HepG2 (cell line): ENCODE data around the gene WFDC11. TPM values are rescaled to one million over a fixed set of nuclear protein-coding genes. Genes with fewer than 3 reads are reported as not detected.

ENCODE experiments used
- ATAC-seq: fragments of 200-7000 bp; cut with Tn5 transposase; 3 replicates; pipeline ENCODE4 v1.9.1; 2020; ENCODE audit warnings: mild to moderate bottlenecking, moderate library complexity
- BruUV-seq: library from RNA; stranded (reverse); fragments of 400-500 nt; replicated peaks from 2 replicates; lab custom pipeline; 2021; lab: Mats Ljungman, UMichigan
- CTCF ChIA-PET: fragments of 300-600 bp; formaldehyde crosslinking; extraction: SDS; loops from one replicate; lab custom pipeline; 2021; ENCODE audit warnings: low total read pairs, inconsistent platforms, low intra/inter-chr PET ratio; lab: Yijun Ruan, JAX
- POLR2A ChIA-PET: fragments of 350-600 bp; sonication (Branson Sonifier 250); formaldehyde crosslinking; loops from one replicate; lab custom pipeline; 2020; ENCODE audit warnings: antibody characterized with exemption, inconsistent platforms; lab: Yijun Ruan, JAX
- DNase-seq: peaks from one replicate; pipeline ENCODE4 v3.0.0-alpha.2; 2015; ENCODE audit warnings: low spot score
- FAIRE-seq: peaks from 3 replicates; lab custom pipeline; 2011; peaks lifted over from hg19 to GRCh38; lab: Jason Lieb, UNC
- H2AFZ ChIP-seq: one replicate; pipeline ENCODE4 v1.6.1; 2011; ENCODE audit warnings: low read length, inconsistent platforms
- H3K27ac ChIP-seq: fragments of 300-600 bp; 3 replicates; pipeline ENCODE4 v1.8.0; 2011; ENCODE audit warnings: mixed run types, mild to moderate bottlenecking, mixed read lengths, low read length, inconsistent platforms; ENCODE audit not compliant: insufficient read depth; ENCODE audit errors: extremely low read length
- H3K27me3 ChIP-seq, 2 experiments: fragments of 200-600 bp in 1 of 2; 2 replicates in 1 of 2; 3 replicates in 1 of 2; pipeline versions ENCODE4 v1.6.0 to v1.8.0; 2011; ENCODE audit warnings: low read length in 2 of 2, mild to moderate bottlenecking in 2 of 2, moderate library complexity in 2 of 2, inconsistent platforms in 1 of 2; ENCODE audit not compliant: insufficient read depth in 2 of 2, control insufficient read depth in 1 of 2
- H3K36me3 ChIP-seq, 2 experiments: fragments of 200-600 bp in 1 of 2; replicated peaks in 1 of 2; 2 replicates in 1 of 2; 3 replicates in 1 of 2; pipeline versions ENCODE4 v1.5.1 to v1.8.0; 2011; ENCODE audit warnings: low read length in 2 of 2, inconsistent platforms in 1 of 2; ENCODE audit not compliant: insufficient read depth in 2 of 2, control insufficient read depth in 1 of 2
- H3K4me1 ChIP-seq: 2 replicates; pipeline ENCODE4 v1.5.1; 2012; ENCODE audit warnings: low read length, inconsistent platforms; ENCODE audit not compliant: insufficient read depth
- H3K4me2 ChIP-seq: 2 replicates; pipeline ENCODE4 v1.6.0; 2011; ENCODE audit warnings: low read depth, low read length, inconsistent platforms
- H3K4me3 ChIP-seq, 3 experiments: fragments of 200-600 bp in 1 of 3; sonication (generic), shearing (Covaris generic) in 1 of 3; replicated peaks in 1 of 3; 2 replicates each; pipeline ENCODE4 v1.5.1; 2011 to 2016; ENCODE audit warnings: low read length in 3 of 3, inconsistent platforms in 2 of 3, low read depth in 2 of 3, mild to moderate bottlenecking in 2 of 3, control low read depth in 1 of 3, mixed read lengths in 1 of 3; ENCODE audit not compliant: insufficient read depth in 1 of 3
- H3K79me2 ChIP-seq: one replicate; pipeline ENCODE4 v1.6.1; 2011; ENCODE audit warnings: low read length, inconsistent platforms; ENCODE audit not compliant: insufficient read depth
- H3K9ac ChIP-seq: 2 replicates; pipeline ENCODE4 v1.6.0; 2011; ENCODE audit warnings: mild to moderate bottlenecking, low read depth, low read length, inconsistent platforms; ENCODE audit not compliant: insufficient read depth
- H3K9me3 ChIP-seq: 2 replicates; pipeline ENCODE4 v1.5.1; 2012; ENCODE audit warnings: mild to moderate bottlenecking, low read length
- H4K20me1 ChIP-seq: 2 replicates; pipeline ENCODE4 v1.6.0; 2011; ENCODE audit warnings: inconsistent platforms, mild to moderate bottlenecking, low read length, moderate library complexity; ENCODE audit not compliant: insufficient read depth
- ATAD3A ChIP-seq: sonication (generic); formaldehyde crosslinking; IDR thresholded peaks from 2 replicates; pipeline ENCODE4 v1.4.0; 2020; ENCODE audit warnings: missing genetic modification reagents
- EZH2 ChIP-seq: conservative IDR thresholded peaks from 2 replicates; pipeline ENCODE4 v1.6.1; 2012; ENCODE audit warnings: mild to moderate bottlenecking, low read depth, low read length, moderate library complexity
- HOXA5 ChIP-seq: sonication (generic); formaldehyde crosslinking; IDR thresholded peaks from 2 replicates; pipeline ENCODE4 v1.4.0; 2020; ENCODE audit warnings: missing genetic modification reagents
- IKZF1 ChIP-seq: fragments of 450-650 bp; IDR thresholded peaks from 2 replicates; pipeline ENCODE4 v1.7.1; 2016
- POGK ChIP-seq: sonication (generic); formaldehyde crosslinking; conservative IDR thresholded peaks from 2 replicates; pipeline ENCODE4 v1.8.0; 2022; ENCODE audit warnings: mild to moderate bottlenecking, moderate library complexity, missing genetic modification reagents
- RBFOX2 ChIP-seq: fragments of 200-400 bp; formaldehyde crosslinking; IDR thresholded peaks from 2 replicates; pipeline ENCODE4 v1.6.1; 2017; ENCODE audit warnings: low read depth, mild to moderate bottlenecking, low read length
- RFX5 ChIP-seq: IDR thresholded peaks from 2 replicates; pipeline ENCODE4 v1.6.1; 2011; ENCODE audit warnings: low read depth, low read length, improper control_type of control experiment
- SMAD9 ChIP-seq: sonication (generic); formaldehyde crosslinking; IDR thresholded peaks from 2 replicates; pipeline ENCODE4 v1.5.1; 2020; ENCODE audit warnings: mild to moderate bottlenecking, missing genetic modification reagents
- ZEB1 ChIP-seq: IDR thresholded peaks from 2 replicates; pipeline ENCODE4 v1.6.1; 2012; ENCODE audit warnings: mild to moderate bottlenecking, low read depth, inconsistent platforms; ENCODE audit not compliant: insufficient replicate concordance
- ZNF136 ChIP-seq: sonication (generic); formaldehyde crosslinking; IDR thresholded peaks from 2 replicates; pipeline ENCODE4 v1.8.1; 2022; ENCODE audit warnings: low read depth, mild to moderate bottlenecking, moderate library complexity, missing genetic modification reagents
- ZNF512 ChIP-seq: sonication (generic); formaldehyde crosslinking; IDR thresholded peaks from 2 replicates; pipeline ENCODE4 v1.4.0; 2020; ENCODE audit warnings: mild to moderate bottlenecking, missing genetic modification reagents
- ZNF570 ChIP-seq: sonication (generic); formaldehyde crosslinking; IDR thresholded peaks from 2 replicates; pipeline ENCODE4 v1.4.0; 2020; ENCODE audit warnings: mild to moderate bottlenecking, missing genetic modification reagents, borderline replicate concordance
- ZNF709 ChIP-seq: sonication (generic); formaldehyde crosslinking; IDR thresholded peaks from 2 replicates; pipeline ENCODE4 v1.5.0; 2020; ENCODE audit warnings: mild to moderate bottlenecking, missing genetic modification reagents
- ZSCAN22 ChIP-seq: sonication (generic); formaldehyde crosslinking; IDR thresholded peaks from 2 replicates; pipeline ENCODE4 v1.4.0; 2020; ENCODE audit warnings: mild to moderate bottlenecking, missing genetic modification reagents
- in situ Hi-C: cut with HindIII; loops from 2 replicates; pipeline ENCODE4 v1.10.0; 2017; ENCODE audit warnings: low pct_unique_long_range_greater_than_20kb; ENCODE audit not compliant: extremely low pct_ligation_motif_present
- intact Hi-C: fragments of 100-400 bp; cut with micrococcal nuclease; formaldehyde crosslinking; loops from one replicate; pipeline ENCODE4 v1.10.0; 2022; ENCODE audit not compliant: unreplicated experiment
- polyA plus RNA-seq, 8 experiments: library from polyadenylated mRNA; depleted of rRNA in 3 of 8; stranded (reverse) in 7 of 8; unstranded in 1 of 8; fragments of >200 nt; fragmentation: Illumina TruSeq in 4 of 8; extraction: Trizol in 4 of 8; gene quantifications; 2 replicates each; pipeline versions ENCODE4 v1.2.1 to v1.2.3, GENCODE V29; 2011 to 2016; ENCODE audit warnings: low read depth in 4 of 8, missing spikeins in 1 of 8, mixed read lengths in 1 of 8; ENCODE audit not compliant: insufficient read depth in 1 of 8
- total RNA-seq, 5 experiments: library from RNA; depleted of rRNA; stranded (reverse); fragments of >200 nt; fragmentation: Illumina TruSeq; extraction: Trizol; gene quantifications; 2 replicates each; pipeline ENCODE4 v1.2.3, GENCODE V29; 2016; ENCODE audit warnings: low read depth in 1 of 5
- TF ChIP-seq, protein P1 (sequence below): IDR thresholded peaks from 2 replicates; pipeline ENCODE4 v1.6.1; 2016; ENCODE audit warnings: mild to moderate bottlenecking, missing biosample characterization, missing genetic modification reagents

Gene WFDC11
- total and polyA plus RNA-seq, 2 of the 13 experiments (the other 11 are each of a cell fraction or from before 2014, with no cell fraction given): not detected

DNA sequence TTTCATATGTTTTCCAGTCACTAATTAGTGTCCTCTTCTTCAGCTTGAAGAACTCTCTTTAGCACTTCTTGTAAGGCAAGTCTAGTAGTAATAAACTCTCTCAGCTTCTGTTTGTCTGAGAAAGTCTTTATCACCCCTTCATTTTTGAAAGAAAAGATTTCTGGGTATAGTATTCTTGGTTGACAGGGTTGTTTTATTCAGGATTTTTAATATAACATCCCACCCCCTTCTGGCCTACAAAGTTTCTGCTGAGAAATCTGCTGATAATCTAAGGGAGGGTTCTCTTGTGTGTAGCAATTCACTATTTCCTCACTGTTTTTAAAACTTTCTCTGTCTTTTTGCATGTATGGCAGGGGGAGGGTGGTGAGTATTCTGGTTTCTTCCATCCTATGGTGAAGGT lies 9.6 kb upstream of the WFDC11 start:
- Histone ChIP-seq H3K4me3 (no peak overlapping the region), H3K27ac (no peak overlapping the region), H3K9ac (no peak overlapping the region), H3K4me1 (no peaks in the 10 kb centered on the region), H3K36me3 (no peaks in the 10 kb centered on the region), H4K20me1 (no peaks in the 10 kb centered on the region), H3K4me2 (no peak overlapping the region), H3K79me2 (no peaks in the 10 kb centered on the region), H2AFZ (no peak overlapping the region), H3K27me3 (no peaks in the 10 kb centered on the region), H3K9me3 (peaks cover 19% of the 10 kb centered on the region; the same call in 1 of the 2 replicates)
- ATAC-seq (no peak), DNase-seq (no peak), FAIRE-seq (no peak)
- in situ Hi-C loops: no loop called here
- BruUV-seq: no TSS peak
- TF ChIP-seq, protein P1, sequence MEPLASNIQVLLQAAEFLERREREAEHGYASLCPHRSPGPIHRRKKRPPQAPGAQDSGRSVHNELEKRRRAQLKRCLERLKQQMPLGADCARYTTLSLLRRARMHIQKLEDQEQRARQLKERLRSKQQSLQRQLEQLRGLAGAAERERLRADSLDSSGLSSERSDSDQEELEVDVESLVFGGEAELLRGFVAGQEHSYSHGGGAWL (CRISPR knock-in tag): no peak
- TF ChIP-seq ZNF512: no peak
- TF ChIP-seq HOXA5 (CRISPR knock-in tag): no peak
- TF ChIP-seq ATAD3A: no peak
- TF ChIP-seq ZSCAN22 (CRISPR knock-in tag): no peak
- no peak for TF ChIP-seq ZEB1
- no peak for TF ChIP-seq RBFOX2
- peak; percentile 79; the same call in 1 of the 2 replicates for TF ChIP-seq ZNF136 (CRISPR knock-in tag)
- ChIA-PET POLR2A (no interaction called here), CTCF (no interaction called here)
- intact Hi-C loops: no loop called here

DNA sequence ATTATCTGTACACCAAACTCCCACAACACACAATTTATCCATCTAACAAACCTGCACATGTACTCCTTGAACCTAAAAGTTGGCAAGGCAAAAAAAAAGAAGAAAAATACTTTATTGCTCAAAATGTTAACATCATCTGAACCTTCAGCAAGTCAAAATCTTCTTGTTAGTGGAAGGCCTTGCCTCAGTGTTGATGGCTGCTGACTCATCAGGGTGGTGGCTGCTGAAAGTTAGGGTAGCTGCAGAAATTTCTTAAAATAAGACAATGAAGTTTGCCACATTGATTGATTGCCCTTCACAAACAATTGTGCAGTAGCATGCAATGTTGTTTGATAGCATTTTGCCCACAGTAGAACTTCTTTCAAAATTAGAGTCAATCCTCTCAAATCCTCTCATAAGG lies 2.7 kb upstream of the WFDC11 start:
- Histone ChIP-seq H4K20me1 (no peaks in the 10 kb centered on the region), H3K27me3 (no peaks in the 10 kb centered on the region), H3K4me1 (no peaks in the 10 kb centered on the region), H2AFZ (no peak overlapping the region), H3K4me3 (no peak overlapping the region), H3K27ac (no peak overlapping the region), H3K36me3 (no peaks in the 10 kb centered on the region), H3K9me3 (no peaks in the 10 kb centered on the region), H3K9ac (no peak overlapping the region), H3K79me2 (no peaks in the 10 kb centered on the region), H3K4me2 (no peak overlapping the region)
- FAIRE-seq: no peak
- ChIA-PET CTCF (no interaction called here), POLR2A (no interaction called here)
- intact Hi-C loops: no loop called here
- no TSS peak for BruUV-seq
- in situ Hi-C loops: no loop called here
- no peak for DNase-seq
- ATAC-seq: no peak
- no peak for TF ChIP-seq EZH2
- TF ChIP-seq ZNF709 (CRISPR knock-in tag): no peak
- no peak for TF ChIP-seq IKZF1
- TF ChIP-seq POGK (CRISPR knock-in tag): no peak
- no peak for TF ChIP-seq RFX5
- no peak for TF ChIP-seq ZNF570 (CRISPR knock-in tag)
- no peak for TF ChIP-seq SMAD9 (CRISPR knock-in tag)
